ENCODE results near the gene KIAA1958.

The KIAA1958 gene

DNA sequence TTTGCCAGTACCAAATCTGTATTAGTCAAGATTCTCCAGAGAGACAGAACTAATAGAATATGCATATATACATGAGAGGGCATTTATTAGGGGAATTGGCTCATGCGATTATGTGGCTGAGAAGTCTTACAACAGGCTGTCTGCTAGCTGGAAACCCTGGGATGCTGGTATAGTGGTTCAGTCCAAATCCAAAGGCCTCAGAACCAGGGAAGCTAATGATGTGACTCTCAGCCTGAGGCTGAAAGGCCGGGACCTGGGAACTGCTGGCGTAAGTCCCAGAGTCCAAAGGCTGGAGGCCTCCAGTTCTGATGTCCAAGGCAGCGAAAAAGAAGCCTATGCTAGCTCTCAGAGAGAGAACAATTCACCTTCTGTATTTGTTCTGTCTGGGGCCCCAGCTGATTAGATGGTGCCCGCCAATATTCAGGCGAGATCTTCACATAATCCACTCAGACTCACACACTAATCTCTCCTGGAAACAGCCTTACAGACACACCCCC is 84.1 kb downstream of the KIAA1958 start:
- CTCF ChIA-PET, result interaction anchor here (0.6 kb wide), 1 partner anchor 257 kb away, joined by 3 read pairs; no protein-coding TSS in a partner anchor
- TF ChIP-seq, protein P1, sequence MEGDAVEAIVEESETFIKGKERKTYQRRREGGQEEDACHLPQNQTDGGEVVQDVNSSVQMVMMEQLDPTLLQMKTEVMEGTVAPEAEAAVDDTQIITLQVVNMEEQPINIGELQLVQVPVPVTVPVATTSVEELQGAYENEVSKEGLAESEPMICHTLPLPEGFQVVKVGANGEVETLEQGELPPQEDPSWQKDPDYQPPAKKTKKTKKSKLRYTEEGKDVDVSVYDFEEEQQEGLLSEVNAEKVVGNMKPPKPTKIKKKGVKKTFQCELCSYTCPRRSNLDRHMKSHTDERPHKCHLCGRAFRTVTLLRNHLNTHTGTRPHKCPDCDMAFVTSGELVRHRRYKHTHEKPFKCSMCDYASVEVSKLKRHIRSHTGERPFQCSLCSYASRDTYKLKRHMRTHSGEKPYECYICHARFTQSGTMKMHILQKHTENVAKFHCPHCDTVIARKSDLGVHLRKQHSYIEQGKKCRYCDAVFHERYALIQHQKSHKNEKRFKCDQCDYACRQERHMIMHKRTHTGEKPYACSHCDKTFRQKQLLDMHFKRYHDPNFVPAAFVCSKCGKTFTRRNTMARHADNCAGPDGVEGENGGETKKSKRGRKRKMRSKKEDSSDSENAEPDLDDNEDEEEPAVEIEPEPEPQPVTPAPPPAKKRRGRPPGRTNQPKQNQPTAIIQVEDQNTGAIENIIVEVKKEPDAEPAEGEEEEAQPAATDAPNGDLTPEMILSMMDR (conservative IDR thresholded peaks at IDR 0.05; ENCODE audit: low read depth), result no peak
- POLR2A ChIA-PET (ENCODE audit: low non-redundant PET), result no interaction called here
- DNase-seq (ENCODE audit: low spot score), result no peak
- H3K27ac ChIP-seq, result no peak overlapping the region

DNA sequence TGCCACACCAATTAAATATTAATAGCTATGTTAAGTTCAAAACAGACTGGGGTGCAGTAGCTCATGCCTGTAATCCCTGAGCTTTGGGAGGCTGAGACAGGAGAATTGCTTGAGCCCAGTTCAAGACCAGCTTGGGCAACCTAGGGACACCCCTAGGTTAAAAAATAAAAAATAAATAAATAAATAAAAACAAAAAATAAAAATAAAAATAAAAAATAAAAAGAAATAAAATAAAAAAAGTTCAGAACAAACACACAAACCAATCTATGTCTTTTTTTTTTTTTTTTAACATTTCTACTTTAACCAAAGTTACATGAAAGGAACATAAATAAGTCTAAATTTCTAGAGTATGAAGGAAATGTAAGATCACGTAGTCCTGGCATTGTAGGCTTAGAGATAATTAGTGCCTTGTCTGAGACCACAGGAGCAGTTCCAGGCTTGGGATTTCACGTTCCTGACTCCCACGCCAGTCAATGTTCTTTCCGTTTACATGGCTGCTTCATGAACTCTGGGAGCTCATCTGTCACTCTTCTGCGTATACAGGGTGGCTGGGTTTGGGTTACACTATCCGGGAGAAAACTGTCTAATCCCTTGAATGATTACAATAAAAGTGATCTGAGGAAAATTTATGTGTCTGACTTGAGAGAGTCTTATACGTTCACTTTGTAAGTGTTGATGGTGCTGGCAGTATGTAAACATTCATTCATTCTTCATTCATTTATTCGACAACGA is 85.2 kb downstream of the KIAA1958 start:
- no peak for DNase-seq (ENCODE audit: low spot score)
- ChIA-PET CTCF (interaction anchor here (0.6 to 0.8 kb wide), 2 partner anchors 97 to 599 kb away, joined by 3 read pairs; no protein-coding TSS in a partner anchor), POLR2A (ENCODE audit: low non-redundant PET) (no interaction called here)
- no peak overlapping the region for H3K27ac ChIP-seq
- TF ChIP-seq, protein P1 (conservative IDR thresholded peaks at IDR 0.05; ENCODE audit: low read depth), result no peak

DNA sequence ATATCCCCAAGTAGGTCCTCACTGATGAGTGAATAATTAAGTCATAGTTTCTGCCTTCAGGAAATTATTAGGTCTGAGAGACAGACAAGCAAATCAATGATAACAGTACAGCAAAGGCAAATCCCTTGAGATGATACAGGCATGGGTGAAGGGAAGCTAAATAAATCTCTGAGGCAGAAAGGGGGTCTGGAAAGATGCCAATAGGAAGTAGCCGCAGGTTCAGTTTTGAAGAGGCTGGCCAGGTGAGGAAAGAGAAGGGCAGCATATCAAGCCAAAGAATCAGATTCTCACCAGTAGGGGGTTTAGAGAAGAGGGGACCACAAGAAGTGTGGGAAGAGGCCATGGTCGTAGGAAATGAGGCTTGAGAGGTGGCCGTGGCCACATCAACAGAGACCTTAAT is 85.8 kb downstream of the KIAA1958 start:
- CTCF ChIA-PET, result interaction anchor here (0.6 to 0.8 kb wide), 2 partner anchors 97 to 598 kb away, joined by 3 read pairs; no protein-coding TSS in a partner anchor
- no peak overlapping the region for H3K27ac ChIP-seq
- DNase-seq (ENCODE audit: low spot score), result no peak
- TF ChIP-seq, protein P1 (conservative IDR thresholded peaks at IDR 0.05; ENCODE audit: low read depth), result no peak
- POLR2A ChIA-PET (ENCODE audit: low non-redundant PET), result no interaction called here

- no peak for DNase-seq (ENCODE audit: low spot score)
- no peak overlapping the region for H3K27ac ChIP-seq
- TF ChIP-seq, protein P1 (conservative IDR thresholded peaks at IDR 0.05; ENCODE audit: low read depth), result no peak
- CTCF ChIA-PET, result no interaction called here
- POLR2A ChIA-PET (ENCODE audit: low non-redundant PET), result no interaction called here
These were observed 87.4 kb downstream of the KIAA1958 start for GRCh38 chr9:112574008-112574407.

DNA sequence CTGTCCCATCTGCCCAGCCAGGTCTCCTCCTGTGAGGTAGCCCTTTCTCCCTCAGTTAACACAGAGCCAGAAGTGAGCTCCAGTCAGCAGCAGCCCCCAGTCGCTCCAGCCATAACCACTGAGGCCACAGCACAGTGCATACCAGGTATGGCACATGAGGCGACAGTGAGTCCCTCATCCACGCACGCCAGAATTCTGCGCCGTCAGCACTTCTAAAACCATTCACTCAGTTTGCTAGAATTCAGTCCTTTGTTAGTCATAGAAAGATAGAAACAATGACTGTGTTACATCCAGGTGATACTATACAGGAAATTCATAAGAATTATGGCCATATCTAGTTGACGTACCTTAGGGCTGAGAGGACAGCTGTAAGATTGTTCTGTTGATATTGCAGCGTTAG is 88.5 kb downstream of the KIAA1958 start:
- CTCF ChIA-PET, result no interaction called here
- no peak overlapping the region for H3K27ac ChIP-seq
- POLR2A ChIA-PET (ENCODE audit: low non-redundant PET), result no interaction called here
- TF ChIP-seq, protein P1 (conservative IDR thresholded peaks at IDR 0.05; ENCODE audit: low read depth), result no peak
- DNase-seq (ENCODE audit: low spot score), result no peak

DNA sequence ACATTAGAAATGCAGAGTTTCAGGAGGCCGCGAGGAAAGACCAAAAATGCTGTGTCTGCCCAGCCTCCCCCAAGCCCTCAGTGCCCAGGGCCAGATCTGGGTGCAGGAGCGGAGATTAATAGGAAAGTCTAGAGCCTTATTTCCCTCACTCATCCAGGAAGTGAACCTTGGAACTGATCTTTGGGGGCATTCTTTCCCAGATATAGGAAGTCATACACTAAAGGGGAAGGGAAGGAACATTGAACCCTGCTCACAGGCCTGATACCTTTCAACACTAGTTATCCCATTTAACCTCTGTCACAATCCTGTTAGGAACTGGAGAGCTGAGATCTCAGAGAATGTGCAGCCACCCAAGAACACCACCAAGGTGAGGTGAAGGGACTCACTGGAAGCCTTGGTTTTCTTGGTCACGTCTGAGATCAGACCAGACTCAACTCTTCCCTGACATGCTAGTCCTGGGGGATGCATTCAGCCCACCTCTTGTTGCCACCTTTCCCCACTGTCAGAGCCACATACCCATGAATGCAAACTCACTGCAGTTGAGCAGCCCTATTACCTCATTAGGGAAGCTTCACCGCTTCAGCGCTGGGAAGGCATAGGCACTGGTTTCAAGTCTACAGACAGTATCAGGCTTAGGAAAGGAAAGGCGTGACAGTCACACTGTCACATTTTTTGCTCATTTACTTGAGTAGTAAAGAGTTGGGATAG is 95.0 kb downstream of the KIAA1958 start:
- ChIA-PET CTCF (no interaction called here), POLR2A (ENCODE audit: low non-redundant PET) (no interaction called here)
- TF ChIP-seq, protein P1 (conservative IDR thresholded peaks at IDR 0.05; ENCODE audit: low read depth), result no peak
- DNase-seq (ENCODE audit: low spot score), result no peak
- H3K27ac ChIP-seq, result no peak overlapping the region
